HG03064 (cell line): Measurements from ENCODE around the gene WDR90.
A peak's percentile ranks its signal among the peaks of the same experiment; 100 is the strongest.

Experiments used
- ATAC-seq: cut with Tn5 transposase; IDR thresholded peaks from one replicate; pipeline ENCODE4 v1.9.1; 2021; ENCODE audit warnings: low read depth; ENCODE audit not compliant: unreplicated experiment

The WDR90 gene

DNA sequence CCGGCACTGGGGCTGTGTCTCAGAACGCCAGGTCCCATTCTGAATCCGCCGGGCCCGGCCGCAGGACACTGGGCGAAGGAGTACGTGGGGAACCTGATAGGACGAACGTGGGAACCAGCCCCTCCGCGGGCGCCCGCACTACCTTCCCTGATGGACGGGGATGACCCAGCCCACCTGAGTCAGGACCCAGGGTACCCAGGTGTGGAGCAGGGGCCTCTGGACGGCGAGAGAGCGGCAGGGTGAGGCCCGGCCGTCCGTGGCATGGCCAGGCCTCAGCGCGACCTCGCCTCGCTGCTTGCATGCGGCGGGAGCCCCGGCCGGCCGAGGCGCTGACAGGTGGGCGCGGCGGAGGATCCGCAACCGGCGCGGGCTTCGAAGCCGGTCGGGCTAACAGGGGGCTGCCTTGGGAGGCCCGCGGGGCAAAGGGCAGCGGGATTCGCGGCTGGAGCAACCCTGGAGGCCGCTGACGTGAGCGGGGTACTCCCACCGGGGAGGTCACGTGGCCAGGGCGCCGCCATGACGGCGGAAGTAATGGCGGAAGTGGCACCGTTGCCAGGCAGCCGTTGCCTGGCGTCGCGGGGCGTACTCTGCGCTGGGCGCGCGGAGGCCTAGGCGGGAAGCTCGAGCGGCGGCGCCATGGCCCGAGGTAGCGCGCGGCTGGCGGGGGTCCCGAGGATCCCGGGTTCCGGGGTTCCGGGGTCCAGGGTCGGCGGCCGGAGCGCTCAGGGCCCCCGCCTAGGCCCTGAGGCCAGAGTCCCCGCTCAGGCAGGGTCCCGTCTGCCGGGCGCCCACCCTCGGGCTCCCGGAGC is at the start of gene WDR90:
Gene WDR90, plus strand, starts transcription at position 585 of the 809 bp plus-strand sequence. Its CDS starts 52 bp downstream, at position 637.
- peak; percentile 68 for ATAC-seq

DNA sequence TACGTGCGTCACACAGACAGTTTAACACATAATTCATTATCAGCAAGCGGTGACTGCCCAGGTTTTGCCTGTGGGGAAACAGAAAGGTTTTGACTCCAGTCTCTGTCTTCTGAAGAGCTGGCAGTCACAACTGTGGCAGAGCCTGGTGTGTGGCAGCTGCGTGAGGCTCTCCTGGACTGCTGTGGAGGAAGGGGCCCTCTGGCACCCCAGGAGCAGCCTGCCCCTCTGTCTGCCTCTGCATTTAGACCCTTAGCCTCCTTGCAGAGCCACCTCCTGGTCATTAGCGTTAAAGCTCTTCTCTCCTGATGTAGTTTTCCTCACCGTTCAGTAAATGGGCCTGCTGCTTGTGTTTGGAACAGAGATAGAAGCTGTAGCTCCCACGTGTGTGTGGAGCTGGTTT is 48.4 kb upstream of the WDR90 start:
- ATAC-seq = no peak

DNA sequence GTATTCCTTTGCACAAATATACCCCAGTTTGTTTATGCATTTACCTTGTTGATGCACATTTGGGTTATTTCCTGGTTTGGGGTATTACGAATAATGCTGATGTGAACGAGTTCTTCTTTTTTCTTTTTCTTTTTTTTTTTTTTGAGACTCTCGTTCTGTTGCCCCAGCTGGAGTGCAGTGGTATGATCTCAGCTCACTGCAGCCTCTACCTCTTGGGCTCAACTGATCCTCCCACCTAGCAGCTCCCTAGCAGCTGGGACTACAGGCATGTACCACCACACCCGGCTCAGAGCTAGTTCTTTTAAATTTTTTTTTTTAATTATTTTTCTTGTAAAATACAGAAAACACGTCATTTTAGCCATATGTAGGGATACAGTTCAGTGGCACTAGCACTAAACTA is 45.2 kb upstream of the WDR90 start:
- no peak for ATAC-seq

DNA sequence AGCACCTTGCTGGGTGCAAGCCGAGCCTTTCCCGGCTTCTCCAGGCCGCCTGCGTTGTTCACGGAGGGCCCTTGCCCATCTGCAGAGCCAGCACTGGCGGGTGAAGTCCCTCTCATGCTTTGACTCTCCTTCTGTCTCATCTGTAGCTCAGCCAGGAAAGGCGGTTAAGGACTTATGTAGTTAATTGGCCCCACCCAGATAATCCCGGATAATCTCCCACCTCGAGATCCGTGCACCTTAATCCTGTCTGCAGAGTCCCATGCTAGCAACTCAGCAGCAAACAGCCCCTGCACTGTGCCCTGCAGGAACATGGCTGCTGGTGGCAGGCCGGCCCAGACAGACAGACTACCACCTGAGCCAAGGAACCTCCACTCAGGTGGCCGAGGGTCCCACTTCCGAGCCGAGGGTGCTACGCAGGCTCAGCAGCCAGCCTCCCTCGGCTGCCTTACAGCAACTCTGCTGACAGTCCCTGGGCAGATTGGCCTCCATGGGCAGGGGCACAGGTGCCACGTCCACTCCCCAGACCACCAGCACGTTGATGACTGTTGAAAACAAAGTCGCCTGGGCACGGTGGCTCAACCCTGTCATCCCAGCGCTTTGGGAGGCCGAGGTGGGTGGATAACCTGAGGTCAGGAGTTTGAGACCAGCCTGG is 42.4 kb upstream of the WDR90 start:
- no peak for ATAC-seq

DNA sequence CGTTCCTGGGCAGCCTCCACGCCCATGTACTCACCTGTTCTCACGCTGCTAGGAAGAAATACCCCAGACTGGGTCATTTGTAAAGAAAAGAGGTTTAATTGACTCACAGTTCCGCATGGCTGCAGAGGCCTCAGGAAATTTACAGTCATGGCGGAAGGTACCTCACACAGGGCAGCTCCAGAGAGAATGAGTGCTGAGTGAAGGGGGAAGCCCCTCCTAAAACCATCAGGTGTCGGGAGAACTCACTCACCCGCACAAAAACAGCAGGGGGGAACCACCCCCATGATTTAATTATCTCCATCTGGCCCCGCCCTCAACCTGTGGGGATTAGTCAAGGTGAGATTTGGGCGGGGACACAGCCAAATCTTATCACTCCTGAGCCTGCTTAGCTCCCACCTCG is 41.1 kb upstream of the WDR90 start:
- no peak for ATAC-seq

DNA sequence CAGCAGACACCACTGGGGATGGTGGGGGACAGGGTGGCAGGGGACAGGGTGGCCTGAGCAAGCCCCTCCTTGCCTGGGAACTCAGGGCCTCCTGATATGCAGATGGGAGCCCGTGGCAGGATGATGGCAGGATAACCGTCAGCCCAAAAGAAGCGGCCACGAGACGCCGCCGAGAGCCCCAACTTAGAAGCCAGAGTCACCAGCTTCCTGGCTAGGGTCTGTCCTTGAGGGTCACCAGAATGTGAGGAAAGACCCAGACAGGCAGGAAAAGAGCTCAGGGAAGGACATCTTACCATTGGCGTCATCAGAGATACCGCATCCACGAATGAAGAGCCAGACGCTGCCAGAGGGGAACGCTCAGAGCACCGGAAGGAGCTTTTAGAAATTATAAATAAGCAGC is 39.8 kb upstream of the WDR90 start:
- no peak for ATAC-seq

DNA sequence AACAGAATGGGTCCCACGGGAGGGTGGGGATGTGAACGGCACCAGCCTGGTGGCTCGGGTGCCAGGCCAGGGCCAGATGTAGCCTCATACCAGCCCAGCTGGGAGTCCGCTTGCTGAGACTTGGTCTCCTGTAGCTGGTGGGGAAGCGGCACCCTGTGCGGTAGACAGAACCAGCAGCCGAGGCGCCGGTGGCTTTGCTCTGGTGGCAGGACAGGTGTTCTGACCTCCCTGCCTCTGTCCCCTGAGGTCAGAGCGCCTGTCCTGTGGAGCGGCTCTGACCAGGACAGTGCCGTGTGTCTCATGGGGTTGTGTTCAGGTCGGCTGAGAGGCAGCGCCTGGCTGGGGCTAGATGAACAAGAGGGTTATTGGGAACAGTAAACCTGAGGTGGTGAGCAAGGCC is 39.2 kb upstream of the WDR90 start:
- no peak for ATAC-seq

DNA sequence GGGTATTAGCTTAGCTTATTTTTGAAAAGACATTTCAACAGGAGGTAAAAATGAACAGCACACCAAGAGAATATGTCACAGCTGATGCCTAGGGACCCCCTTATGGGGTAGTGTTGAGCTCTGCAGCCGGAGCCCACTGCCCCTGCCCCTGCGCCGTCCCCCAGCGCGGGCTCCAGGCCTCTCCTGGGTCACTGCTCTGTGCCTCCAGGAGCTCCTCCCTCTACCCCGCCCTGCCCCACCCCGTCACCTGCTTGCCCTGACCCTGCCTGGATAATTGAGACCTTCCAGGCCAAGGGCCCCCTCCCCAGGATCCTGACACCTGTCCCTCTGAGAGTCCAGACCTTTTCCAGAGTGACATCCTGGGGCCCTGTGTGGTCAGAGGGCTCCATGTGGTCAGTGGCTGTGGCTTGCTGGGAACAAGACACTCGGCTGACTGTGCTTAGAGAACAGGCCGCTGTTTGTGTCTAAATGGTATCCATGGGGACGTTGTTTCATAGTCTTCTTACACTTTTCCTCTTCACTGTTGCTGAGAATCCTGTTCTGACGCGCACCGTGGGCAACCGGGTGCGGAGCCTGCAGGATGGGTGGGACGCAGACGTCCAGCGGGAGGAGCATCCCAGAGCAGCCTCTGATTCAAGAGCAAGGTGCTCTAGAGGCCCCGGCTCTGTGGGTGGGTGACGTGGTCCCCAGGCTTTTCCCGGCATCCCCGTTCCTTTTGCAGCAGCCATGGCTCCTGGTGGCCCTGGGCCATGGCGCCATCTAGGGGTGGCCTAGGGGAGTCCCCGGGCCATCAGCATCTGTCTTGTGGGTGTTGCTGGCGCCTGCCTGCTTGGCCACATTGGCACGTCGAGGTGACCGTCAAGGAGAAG is 38.4 kb upstream of the WDR90 start:
- no peak for ATAC-seq

DNA sequence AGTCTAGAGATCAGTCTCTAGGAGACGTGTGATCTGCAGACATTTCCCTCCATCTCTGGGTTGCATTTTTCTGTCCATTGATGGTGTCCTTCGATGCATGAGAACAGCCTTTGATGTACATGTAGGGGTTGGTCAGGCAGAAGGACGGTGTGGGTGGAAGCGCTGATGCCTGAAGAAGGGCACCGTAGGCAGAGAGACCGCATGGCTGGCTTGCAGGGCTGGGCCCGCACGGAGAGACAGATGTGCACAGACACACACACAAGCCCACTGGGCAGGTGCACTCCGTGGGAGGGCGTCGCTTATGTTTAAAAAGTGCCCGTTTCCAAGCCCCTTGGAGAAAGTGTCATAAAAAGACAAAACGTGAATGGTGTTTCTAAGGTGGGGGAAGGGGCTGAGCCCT is 34.0 kb upstream of the WDR90 start:
- no peak for ATAC-seq

DNA sequence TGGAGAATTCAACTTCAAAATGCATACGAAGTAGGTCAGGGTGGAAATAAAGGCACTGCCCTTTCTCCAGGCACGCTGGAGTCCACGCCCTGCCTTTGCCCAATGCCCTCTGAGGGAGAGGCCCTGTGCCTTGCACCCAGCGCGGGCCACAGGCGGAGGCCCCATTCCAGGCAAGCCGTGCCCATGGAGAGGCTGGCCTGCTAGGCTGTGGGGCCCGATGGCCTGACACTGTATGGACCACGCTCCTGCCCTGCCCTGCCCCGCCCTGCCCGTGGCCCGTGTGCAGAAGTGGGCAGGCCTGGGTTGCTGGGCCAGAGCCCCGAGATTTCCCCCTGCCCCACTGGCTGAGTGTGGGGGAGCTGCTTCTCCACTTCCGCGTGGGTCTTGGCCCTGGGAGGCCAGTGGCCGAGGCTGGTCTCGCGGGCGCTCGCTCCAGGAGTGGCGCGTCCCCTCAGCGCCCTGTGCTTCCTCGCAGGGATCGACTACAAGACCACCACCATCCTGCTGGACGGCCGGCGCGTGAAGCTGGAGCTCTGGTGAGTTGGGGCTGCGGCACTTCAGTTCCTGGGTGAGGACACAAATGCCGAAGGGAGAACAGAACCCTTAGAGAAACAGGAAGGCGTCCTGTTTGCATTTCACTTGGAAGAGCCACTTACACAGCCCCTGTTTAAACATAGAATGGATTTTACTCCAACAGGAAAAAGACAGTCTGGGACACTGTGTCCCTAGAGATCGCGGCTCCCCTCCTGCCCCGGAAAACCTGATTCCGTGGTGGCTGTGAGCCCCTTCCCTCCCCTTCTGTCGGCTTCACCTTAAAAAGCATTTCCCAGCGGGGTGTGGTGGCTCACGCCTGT is 32.2 kb upstream of the WDR90 start:
- no peak for ATAC-seq

DNA sequence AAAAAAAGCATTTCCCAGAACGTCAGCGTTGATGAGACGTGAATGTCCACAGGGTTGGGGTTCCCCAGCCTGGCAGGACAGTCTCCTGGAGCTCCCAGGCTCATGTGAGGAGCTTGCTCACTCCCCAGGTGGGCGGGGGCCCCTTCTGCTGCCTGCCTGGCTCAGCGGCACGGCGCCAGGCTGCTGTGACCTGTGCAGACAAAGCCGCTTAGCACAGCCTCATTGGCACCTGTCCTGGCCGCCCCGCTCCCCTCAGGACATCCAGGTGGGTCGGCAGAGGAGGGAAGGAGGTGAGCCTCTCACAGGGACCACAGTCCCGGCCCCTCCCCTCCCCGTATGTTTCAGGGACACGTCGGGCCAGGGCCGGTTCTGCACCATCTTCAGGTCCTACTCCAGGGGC is 31.3 kb upstream of the WDR90 start:
- no peak for ATAC-seq

DNA sequence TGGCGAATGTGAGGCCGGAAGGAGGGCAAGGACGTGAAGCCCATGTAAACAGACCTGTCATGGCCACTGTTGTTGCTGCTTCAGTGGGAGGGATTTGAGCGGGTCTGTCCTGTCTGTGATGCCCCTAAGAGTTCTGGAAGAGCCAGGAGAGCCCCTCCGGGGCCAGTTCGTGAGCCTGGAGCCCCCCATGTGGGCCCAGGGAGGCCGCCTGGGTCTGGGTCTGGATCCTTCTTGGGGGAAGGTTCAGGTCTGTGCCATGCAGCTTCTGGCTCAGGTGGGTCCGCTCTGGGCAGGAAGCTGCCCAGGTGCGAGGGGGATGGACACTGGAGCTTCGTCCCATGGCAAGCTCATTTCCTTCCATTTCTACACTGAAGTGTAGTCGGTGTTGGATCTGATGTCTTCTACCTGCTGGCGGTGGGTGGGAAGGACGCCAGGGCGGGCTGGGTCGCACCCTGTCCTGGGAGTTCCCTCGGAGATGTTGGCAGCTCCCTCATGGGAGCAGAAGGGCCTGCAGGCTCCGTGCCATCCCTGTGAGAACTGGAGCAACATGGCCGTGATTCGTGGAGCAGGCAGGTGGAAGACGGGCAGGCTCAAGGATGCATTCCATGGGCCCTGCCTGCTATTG is 29.6 kb upstream of the WDR90 start:
- ATAC-seq = no peak

DNA sequence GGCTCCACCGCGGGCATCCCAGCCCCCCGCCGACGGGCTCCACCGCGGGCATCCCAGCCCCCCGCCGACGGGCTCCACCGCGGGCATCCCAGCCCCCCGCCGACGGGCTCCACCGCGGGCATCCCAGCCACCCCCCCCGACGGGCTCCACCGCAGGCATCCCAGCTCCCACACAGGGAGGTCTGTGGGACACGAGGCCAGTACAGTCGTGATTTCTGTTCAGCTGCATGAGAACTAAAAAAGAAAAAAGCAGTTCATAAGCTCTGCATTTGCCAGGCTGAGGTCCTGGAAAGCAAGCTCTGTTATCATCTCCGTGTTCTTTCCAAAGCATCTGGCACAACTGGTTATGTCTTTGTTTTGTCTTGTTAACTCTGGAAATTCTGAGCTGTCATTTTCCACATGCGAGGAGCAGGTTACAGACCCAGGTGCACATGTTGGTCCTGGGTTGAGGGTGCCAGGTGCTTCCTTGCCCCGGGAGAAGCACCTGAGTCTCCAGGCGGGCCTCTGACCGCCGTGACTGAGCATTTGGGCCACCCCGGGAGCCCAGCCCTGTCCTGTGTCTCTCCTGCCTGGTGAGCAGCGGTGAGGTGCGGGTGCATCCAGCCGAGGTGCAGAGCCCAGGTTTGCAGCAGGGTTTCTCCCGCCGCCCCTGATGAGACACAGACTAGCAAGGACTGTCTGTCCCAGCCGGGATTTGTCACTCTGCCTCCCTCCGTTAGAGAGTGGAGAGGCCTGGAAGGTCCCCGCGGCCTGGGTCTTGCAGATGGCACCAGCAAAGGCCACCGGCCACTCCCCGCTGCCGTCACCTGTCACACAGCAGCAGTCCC is 28.3 kb upstream of the WDR90 start:
- ATAC-seq = no peak

DNA sequence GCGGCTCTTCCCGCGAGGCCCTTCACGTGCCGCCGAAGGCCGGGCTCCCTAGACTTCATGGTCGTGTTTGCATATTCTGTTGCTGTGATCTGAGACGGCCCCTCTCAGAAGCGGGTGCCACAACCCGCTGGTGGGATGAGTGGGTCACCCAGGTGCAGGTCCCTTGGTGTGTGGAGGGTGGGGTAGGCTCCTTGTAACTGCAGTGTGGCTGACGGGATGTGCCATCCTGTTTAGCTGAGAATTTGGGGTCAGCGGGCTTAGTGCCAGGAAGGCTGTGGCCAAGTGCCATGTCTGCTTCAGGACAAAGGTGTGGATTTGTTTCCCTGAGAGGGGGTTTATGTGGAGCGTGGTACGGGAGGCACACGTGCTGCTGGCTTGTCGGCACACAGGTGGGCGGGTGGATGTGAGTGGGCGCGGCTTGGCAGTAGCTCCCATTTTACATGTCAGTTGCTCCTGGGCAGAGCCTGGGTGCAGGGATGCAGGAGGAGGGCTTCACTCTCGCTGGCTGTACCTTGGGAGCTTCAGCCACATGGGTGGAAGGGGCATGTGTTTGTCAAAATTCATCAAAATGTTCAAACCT is 27.5 kb upstream of the WDR90 start:
- no peak for ATAC-seq

DNA sequence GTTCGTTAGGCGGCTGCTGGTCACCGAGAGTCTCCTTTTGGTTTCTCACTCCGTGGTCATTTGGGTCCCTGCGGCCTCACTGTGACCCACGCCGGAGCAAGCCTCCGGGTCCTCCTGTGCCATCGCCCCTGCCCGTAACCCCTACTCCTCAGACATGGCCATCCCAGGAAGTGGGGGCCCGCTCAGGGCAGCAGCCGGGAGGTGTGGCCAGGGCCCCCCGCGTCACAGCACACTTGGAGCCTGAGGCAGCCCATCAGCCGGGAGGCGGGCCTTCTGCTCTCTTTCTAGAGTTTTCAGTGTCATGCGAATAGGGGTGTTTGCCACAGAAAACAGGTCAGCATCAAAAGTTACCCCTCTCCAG is 26.3 kb upstream of the WDR90 start:
- no peak for ATAC-seq

DNA sequence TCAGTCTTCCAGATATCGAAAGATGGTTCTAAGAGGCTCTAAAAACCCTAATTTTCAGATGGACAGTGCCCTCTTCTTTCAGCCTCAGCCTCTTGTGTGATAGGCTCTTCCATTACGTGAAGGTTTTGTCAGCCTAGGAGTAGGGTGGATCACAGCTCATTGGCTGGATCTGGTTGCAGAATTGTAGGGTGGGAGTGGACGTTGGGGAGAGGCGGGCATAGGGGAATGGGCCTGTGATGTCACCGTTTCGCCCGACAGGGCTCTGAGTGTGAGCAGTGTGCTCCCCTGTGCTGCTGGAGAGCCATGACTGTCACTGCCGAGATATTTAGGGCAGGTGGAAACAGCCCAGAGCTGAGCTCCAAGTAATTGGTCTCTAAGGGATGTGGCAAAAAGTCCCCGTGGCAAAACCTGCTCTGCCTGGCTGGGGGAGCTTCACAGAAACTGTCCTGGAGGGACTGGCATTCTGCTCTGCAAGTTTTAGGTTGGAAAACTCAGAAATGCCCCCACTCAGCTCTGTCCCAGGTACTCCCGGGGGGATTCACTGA is 24.6 kb upstream of the WDR90 start:
- ATAC-seq = no peak

DNA sequence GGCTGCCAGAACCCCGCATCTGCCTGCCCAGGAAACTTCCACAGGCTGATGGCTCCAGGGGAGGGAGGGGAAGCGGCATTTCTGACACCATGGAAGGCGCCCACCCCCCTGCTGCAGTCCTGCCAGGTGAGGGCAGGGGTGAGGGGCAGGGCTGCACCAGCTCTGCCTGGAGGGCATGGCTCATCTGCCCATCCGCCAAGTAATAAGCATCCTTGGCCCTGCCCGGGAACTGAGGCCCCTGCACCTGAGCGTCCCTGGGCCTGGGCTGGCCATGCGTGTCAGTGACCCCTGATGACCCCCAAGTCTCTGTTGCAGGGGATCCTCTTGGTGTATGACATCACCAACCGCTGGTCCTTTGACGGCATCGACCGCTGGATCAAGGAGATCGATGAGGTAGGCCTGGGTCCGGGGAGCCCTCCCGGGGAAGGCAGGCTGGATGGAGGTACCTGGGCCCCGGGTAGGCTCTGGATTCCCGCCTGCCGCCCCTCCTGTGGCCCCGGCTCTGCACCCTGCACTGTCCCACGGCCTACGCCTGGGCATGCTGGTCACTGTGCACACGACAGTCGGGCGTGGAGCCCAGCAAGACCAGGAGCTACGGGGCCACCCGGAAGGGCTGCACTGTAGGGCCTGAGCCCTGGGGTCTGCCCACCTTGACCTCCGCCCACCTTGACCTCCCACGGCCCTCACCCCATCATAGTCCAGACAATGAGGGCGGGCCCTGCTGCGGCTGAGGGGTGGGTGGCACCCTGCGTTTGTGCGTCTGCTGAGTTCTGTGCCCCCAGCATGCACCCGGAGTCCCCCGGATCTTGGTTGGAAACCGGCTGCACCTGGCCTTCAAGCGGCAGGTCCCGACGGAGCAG is 23.8 kb upstream of the WDR90 start:
- ATAC-seq = no peak
